Neuron (in vitro differentiated cells): ENCODE results near the gene FOXD2.
"Not testable (repeated sequence)": the region's sequence is repeated elsewhere in the genome, so short reads cannot be mapped to it uniquely, and the experiment has no call there.

ENCODE experiments used
- H2AFZ ChIP-seq: one replicate; pipeline ENCODE4 v1.6.1; 2013; ENCODE audit warnings: low read depth, mild to moderate bottlenecking, inconsistent platforms, low read length, moderate library complexity
- H3K27me3 ChIP-seq: one replicate; pipeline ENCODE4 v1.6.1; 2013; ENCODE audit warnings: low read length; ENCODE audit not compliant: insufficient read depth
- H3K36me3 ChIP-seq: one replicate; pipeline ENCODE4 v1.6.1; 2013; ENCODE audit warnings: low read length; ENCODE audit not compliant: insufficient read depth
- H3K4me1 ChIP-seq: one replicate; pipeline ENCODE4 v1.6.1; 2013; ENCODE audit warnings: low read length; ENCODE audit not compliant: insufficient read depth
- H3K4me3 ChIP-seq: 2 replicates; pipeline ENCODE4 v1.5.1; 2013; ENCODE audit warnings: mild to moderate bottlenecking, low read length, moderate library complexity
- H3K9me3 ChIP-seq: one replicate; pipeline ENCODE4 v1.6.1; 2013; ENCODE audit warnings: low read length

FOXD2 gene

DNA sequence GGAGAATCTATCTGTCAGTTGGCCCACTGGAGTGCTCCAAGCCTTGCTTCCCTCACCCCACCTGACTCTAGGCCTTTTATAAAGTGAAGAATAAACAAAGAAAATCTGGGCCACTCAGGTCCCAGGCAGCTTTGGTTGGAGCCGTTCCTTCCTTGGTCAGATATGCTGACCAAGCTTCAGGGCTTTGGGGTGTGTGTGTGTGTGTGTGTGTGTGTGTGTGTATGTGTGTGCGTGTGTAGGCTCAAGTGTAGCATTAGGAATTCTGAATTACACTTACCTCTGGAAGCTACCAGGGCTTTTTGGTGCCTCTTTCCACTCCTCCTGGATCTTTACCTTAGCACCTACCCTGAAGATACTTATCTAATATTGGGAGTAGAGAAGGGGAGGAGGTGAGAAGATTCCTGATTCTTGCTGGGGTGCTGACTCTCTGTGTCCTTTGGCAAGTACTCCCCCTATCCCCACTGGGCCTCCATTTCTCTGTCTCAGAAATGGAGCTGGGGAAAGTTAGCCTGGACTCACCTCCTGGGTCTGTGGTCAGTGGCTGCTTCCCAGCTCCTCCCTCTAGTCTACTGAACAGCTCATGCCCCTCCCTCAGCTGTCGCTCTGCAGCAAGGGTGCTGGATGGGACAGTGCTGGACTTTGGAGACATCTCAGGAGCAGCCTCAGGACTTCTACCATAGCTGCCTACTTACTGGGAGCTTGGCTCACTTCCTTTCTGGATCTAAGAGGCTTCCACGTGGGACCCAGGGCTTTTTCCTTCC is 10.8 kb downstream of the FOXD2 start:
- H3K4me1 ChIP-seq, result peaks cover 13% of the 10 kb centered on the region
- H2AFZ ChIP-seq, result no peak overlapping the region
- peaks cover 86% of the 10 kb centered on the region for H3K27me3 ChIP-seq
- no peak overlapping the region for H3K4me3 ChIP-seq
- no peaks in the 10 kb centered on the region for H3K36me3 ChIP-seq
- H3K9me3 ChIP-seq, result no peaks in the 10 kb centered on the region

DNA sequence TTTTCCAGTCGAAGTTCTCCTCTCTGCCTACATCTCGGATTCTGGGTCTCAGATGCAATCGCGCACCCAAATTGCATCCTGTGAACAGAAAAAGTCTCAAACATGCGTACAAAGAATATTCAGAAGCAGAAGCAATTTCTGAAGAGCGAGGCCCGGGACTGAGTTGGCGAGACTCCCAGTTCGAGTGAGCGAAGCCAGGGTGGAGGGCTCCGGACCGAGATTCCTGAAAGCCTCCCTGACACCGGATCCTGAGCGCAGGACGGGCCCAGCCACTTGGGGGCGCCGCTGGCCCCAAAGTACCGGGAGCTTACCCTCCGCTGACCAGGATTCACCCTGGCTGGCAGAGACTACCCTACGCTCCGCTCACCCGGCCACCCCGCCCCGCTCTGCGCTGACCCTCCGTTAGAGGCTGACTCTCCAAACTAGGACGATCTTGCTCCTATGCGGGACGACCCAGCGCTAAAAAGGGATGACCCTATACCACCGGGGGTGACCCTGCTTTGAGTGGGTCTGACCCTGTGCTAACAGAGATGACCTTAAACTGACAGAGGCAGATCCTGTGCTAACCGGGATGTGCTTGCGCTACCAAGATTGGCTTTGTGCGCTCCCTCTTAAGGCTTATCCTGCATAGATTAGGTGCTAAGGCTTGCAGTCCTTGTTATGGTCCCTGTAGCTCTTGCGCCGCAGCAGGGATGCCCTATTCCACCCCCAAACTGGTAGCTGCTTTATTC is 12.1 kb downstream of the FOXD2 start:
- Histone ChIP-seq H3K9me3 (no peaks in the 10 kb centered on the region), H3K36me3 (no peaks in the 10 kb centered on the region), H3K4me3 (no peak overlapping the region), H3K27me3 (peaks cover 72% of the 10 kb centered on the region), H2AFZ (no peak overlapping the region), H3K4me1 (peaks cover under 1% of the 10 kb centered on the region)

DNA sequence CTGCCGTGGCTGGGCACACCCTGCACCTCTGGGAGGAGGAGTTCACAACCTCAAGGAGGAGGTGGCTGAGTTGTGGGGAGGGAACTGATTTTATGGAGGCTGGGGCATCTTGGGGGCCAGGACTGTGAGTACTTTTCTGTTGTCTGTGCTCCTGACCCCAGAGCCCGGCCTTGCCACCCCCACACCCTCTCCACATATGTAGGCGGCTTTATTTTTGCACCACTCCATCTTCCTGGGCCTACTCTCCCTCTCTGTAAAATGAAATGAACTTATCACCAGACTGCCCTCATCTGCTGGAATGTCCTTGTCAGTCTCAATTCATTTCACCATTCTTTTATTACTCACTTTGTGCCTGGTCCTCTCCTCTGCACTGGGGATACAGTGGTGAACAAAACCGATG is 12.8 kb downstream of the FOXD2 start:
- H2AFZ ChIP-seq, result no peak overlapping the region
- H3K9me3 ChIP-seq, result no peaks in the 10 kb centered on the region
- no peaks in the 10 kb centered on the region for H3K36me3 ChIP-seq
- H3K4me3 ChIP-seq, result no peak overlapping the region
- peaks cover 66% of the 10 kb centered on the region for H3K27me3 ChIP-seq
- H3K4me1 ChIP-seq, result no peaks in the 10 kb centered on the region

DNA sequence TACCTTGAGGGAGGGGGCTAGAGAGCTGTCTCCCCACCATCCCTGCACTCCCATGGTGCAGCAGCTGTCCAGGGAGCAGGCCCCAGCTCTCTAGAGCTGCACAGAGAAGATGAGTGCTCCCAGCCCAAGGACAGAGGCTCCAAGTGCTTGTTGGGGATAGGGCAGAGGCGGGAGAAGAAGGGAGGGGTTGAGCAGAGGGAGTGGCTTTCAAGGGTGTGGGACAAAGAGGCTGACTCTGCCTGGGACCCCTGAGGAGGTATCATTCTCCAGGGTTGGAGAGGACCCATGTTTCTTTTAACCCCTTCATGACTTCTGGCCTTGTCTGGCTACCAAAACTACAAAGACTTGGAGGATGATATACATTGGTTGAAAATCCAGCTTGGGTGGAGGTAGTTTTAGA is 14.6 kb downstream of the FOXD2 start:
- H2AFZ ChIP-seq, result no peak overlapping the region
- H3K36me3 ChIP-seq, result no peaks in the 10 kb centered on the region
- peaks cover 48% of the 10 kb centered on the region for H3K27me3 ChIP-seq
- H3K9me3 ChIP-seq, result no peaks in the 10 kb centered on the region
- no peak overlapping the region for H3K4me3 ChIP-seq
- H3K4me1 ChIP-seq, result no peaks in the 10 kb centered on the region

DNA sequence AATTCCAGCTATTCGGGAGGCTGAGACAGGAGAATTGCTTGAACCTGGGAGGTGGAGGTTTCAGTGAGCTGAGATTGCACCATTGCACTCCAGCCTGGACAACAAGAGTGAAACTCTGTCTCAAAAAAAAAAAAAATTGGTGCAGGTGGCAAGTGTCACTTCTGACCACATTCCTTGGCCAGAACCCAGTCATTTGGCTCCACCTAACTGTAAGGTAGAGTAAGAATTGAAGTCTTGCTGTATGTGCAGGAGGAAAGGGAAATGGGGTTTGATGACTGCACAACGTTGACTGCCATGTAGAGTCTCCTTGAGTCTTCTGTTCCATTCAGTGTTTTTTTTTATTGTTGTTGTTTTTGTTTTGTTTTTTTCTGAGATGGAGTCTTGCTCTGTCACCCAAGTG is 16.1 kb downstream of the FOXD2 start:
- not testable (repeated sequence) for H3K9me3 ChIP-seq, H3K36me3 ChIP-seq, H3K4me3 ChIP-seq, H3K4me1 ChIP-seq, H2AFZ ChIP-seq
- peaks cover 38% of the 10 kb centered on the region for H3K27me3 ChIP-seq

DNA sequence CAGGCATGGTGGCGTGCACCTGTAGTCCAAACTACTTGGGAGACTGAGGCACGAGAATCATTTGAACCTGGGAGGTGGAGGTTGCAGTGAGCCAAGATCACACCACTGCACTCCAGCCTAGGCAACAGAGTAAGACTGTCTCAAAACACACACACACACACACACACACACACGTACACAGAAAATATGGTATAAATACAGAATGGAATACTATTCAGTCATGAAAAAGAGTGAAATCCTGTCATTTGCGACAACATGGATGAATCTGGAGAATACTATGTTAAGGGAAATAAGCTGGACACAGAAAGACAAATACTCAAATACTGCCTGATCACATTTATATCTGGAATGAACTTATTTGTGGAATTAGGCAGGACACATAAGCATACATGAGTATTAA is 18.4 kb downstream of the FOXD2 start:
- no peak overlapping the region for H2AFZ ChIP-seq
- H3K9me3 ChIP-seq, result no peaks in the 10 kb centered on the region
- H3K4me1 ChIP-seq, result no peaks in the 10 kb centered on the region
- H3K27me3 ChIP-seq, result peaks cover 26% of the 10 kb centered on the region
- H3K4me3 ChIP-seq, result no peak overlapping the region
- H3K36me3 ChIP-seq, result no peaks in the 10 kb centered on the region

DNA sequence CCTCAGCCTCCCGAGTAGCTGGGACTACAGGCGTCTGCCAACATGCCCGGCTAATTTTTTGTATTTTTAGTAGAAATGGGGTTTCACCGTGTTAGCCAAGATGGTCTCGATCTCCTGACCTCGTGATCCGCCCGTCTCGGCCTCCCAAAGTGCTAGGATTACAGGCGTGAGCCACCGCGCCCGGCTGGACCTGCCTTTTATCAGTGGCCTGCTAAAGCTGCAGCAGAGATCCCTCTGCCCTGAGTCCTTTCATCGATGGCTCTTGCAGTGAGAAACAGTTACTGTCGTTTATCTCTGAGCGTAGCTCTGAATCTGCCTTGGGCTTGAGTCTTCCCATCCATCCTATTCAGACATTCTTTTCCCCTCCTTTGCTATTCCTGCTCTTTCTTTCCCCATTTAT is 19.7 kb downstream of the FOXD2 start:
- H3K27me3 ChIP-seq, result peaks cover 17% of the 10 kb centered on the region
- not testable (repeated sequence) for H3K36me3 ChIP-seq, H3K4me3 ChIP-seq, H3K9me3 ChIP-seq, H2AFZ ChIP-seq, H3K4me1 ChIP-seq

DNA sequence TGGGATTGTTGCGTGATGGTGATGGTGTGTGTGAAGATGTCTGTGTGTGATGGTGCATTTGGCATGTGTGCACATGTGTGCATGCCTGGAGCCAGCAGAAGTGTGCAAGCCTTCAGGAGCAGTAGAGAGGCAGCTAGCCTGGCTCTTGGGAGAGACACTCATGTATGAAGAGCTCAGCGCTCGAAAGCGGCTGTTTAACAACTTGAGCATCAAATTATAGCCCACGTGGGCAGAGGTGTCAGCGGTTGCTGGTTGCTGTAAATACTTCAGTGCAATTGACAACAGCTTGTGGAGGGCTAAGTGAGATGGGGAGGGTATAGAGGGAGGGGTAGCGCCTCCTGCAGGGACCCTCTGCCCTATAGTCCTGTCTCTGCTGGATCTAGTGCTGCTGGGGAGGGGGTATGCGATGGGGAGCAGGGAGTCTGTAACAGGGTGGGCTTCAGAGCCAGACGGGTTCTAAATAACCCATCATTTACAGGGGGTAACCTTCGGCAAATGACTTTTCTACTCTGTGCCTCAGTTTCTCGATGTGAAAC is 21.5 kb downstream of the FOXD2 start:
- no peaks in the 10 kb centered on the region for H3K9me3 ChIP-seq
- H3K27me3 ChIP-seq, result peaks cover 25% of the 10 kb centered on the region
- no peak overlapping the region for H3K4me3 ChIP-seq
- H3K4me1 ChIP-seq, result no peaks in the 10 kb centered on the region
- no peaks in the 10 kb centered on the region for H3K36me3 ChIP-seq
- no peak overlapping the region for H2AFZ ChIP-seq

DNA sequence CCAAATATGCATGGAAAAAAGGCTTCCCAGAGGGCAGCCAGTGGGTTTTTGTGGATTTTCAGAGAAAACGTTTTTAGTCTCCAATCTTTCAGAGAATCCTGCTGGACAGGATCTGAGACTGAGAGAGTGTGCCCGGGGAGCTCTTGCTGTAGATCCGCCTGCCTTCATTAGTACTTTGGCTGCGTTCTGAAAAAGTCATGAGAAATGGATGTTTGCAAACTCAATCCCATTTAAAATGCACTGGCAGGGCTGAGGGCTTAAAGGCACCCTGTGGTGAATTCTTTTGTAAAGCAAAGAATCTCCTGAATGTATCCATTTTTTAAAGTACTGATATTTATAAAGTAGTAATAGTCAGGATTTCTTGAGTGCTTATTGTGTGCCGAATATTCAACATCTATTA is 22.2 kb downstream of the FOXD2 start:
- H3K4me3 ChIP-seq, result no peak overlapping the region
- peaks cover 25% of the 10 kb centered on the region for H3K27me3 ChIP-seq
- no peaks in the 10 kb centered on the region for H3K4me1 ChIP-seq
- H2AFZ ChIP-seq, result no peak overlapping the region
- H3K9me3 ChIP-seq, result no peaks in the 10 kb centered on the region
- no peaks in the 10 kb centered on the region for H3K36me3 ChIP-seq

DNA sequence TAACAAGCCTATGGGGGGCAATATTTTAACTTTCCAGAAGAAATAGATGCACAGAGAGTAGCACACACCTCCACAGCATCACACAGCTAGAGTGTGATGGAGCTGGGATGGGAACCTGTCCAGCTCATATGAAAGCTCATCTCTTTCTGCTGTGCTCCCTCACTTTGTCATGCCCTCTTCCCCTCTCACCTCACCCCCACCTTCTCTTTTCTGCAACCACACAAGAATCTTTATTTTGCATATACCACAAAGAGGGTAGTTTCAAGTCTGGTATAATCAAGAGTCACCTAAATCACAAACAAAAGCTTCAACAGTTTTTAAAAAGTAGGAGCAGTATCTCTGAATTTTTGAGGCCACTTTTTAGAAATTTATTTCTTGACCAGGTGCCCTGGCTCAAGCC is 22.6 kb downstream of the FOXD2 start:
- no peaks in the 10 kb centered on the region for H3K9me3 ChIP-seq
- no peaks in the 10 kb centered on the region for H3K36me3 ChIP-seq
- H3K27me3 ChIP-seq, result peaks cover 25% of the 10 kb centered on the region
- no peaks in the 10 kb centered on the region for H3K4me1 ChIP-seq
- no peak overlapping the region for H3K4me3 ChIP-seq
- no peak overlapping the region for H2AFZ ChIP-seq

DNA sequence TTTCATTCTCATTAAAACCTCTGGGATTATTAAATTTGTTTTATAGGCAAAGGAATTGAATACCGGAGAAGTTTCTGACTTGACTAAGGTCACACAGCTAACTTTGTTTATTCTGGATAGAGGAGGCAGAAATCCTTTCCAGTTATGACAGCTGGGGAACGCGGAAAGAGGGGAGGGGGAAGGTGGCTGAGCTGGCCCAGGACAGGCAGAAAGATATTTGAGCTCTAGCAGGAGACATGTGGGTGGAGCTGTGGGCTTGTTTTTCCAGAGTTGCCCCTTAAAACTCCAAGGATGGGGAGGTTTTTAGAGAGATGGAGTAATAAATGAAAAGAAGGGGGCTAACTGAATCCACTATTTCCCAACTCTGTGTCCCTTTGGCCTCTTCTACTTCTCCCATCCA is 27.8 kb downstream of the FOXD2 start:
- no peaks in the 10 kb centered on the region for H3K9me3 ChIP-seq
- no peak overlapping the region for H2AFZ ChIP-seq
- H3K27me3 ChIP-seq, result peaks cover 19% of the 10 kb centered on the region
- no peaks in the 10 kb centered on the region for H3K36me3 ChIP-seq
- no peak overlapping the region for H3K4me3 ChIP-seq
- no peaks in the 10 kb centered on the region for H3K4me1 ChIP-seq

DNA sequence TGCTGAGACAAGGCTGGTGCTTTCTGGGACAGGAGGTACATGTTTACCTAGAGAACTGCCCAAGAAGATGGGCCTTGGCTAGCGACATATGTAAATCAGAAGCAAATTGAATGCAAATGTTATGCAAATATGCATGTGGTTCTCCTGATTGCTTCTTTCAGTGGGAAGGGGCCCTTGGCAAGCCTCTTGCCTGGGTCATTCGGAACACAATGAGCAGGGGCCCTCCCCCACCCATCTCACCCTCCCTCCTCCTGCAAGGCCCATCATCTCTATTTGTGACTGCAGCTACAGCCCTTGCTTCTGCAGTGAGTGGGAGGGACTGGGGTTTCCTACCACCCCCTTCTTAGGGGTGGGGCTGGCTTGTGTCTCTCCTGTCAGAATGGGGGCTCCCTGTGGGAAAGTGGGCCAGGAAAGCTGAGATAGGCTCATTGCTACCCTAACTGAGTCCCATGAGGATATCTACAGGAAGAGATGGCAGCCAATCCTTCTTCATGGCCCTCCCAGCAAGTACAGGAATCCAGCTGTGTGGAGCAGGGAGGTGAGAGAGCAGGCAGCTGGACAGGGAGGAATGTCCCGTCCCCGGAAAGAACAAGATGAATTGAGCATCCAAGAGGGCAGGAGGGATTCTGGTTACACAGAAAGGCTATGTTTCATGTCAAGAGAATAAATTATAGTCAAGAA is 31.0 kb downstream of the FOXD2 start:
- Histone ChIP-seq H2AFZ (no peak overlapping the region), H3K4me1 (no peaks in the 10 kb centered on the region), H3K36me3 (no peaks in the 10 kb centered on the region), H3K27me3 (peaks cover 11% of the 10 kb centered on the region), H3K4me3 (no peak overlapping the region), H3K9me3 (no peaks in the 10 kb centered on the region)

DNA sequence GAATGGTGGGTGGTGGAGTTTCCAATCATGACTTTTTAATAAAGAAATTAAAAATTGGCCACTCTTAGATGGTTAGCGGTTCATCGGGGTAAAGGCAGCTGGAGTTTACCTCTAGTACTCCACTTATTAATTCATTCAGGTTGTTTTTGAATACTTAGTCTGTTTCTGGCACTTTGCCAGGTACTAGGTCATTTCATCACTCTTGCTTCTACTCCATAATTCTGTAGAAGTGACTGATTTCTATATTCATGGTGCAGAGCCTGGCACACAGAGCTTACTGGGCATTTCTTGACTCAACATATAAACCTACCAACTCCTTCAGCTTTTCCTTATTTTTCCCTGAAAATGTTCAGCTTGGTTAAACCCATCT is 31.5 kb downstream of the FOXD2 start:
- no peaks in the 10 kb centered on the region for H3K4me1 ChIP-seq
- no peak overlapping the region for H2AFZ ChIP-seq
- H3K9me3 ChIP-seq, result no peaks in the 10 kb centered on the region
- no peak overlapping the region for H3K4me3 ChIP-seq
- no peaks in the 10 kb centered on the region for H3K36me3 ChIP-seq
- H3K27me3 ChIP-seq, result peaks cover 11% of the 10 kb centered on the region
